Activated CD4-positive, alpha-beta T cell treated with anti-CD3 and anti-CD28 coated beads, Interleukin-2, amount 50 U/mL, for 16 hours (primary cell): ENCODE results near the gene EFCC1.

Experiments
- DNase-seq: peaks from one replicate; pipeline ENCODE4 v3.0.0-alpha.2; 2020

Gene EFCC1

GRCh38 chr3:129033633-129034321, 32.7 kb downstream of the EFCC1 start:
- no peak for DNase-seq

GRCh38 chr3:129034642-129035041, 33.5 kb downstream of the EFCC1 start:
- no peak for DNase-seq

- DNase-seq = no peak
These were observed 34.5 kb downstream of the EFCC1 start for GRCh38 chr3:129035360-129036221.

- no peak for DNase-seq
These were observed 35.4 kb downstream of the EFCC1 start for GRCh38 chr3:129036222-129037092.

GRCh38 chr3:129037093-129037419, 36.0 kb downstream of the EFCC1 start:
- DNase-seq = no peak

- no peak for DNase-seq
These were observed 37.2 kb downstream of the EFCC1 start for GRCh38 chr3:129038121-129038855.

- no peak for DNase-seq
These were observed 38.4 kb downstream of the EFCC1 start for GRCh38 chr3:129039271-129040038.

- DNase-seq = no peak
These were observed 38.9 kb downstream of the EFCC1 start for GRCh38 chr3:129040039-129040336.

- DNase-seq = no peak
These were observed 39.6 kb downstream of the EFCC1 start for GRCh38 chr3:129040579-129041300.

GRCh38 chr3:129045675-129046036, 44.6 kb downstream of the EFCC1 start:
- DNase-seq = peak; percentile 21

- no peak for DNase-seq
These were observed 45.1 kb downstream of the EFCC1 start for GRCh38 chr3:129046037-129046731.

GRCh38 chr3:129046732-129047552, 45.8 kb downstream of the EFCC1 start:
- DNase-seq = no peak

GRCh38 chr3:129047553-129047839, 46.4 kb downstream of the EFCC1 start:
- no peak for DNase-seq

- no peak for DNase-seq
These were observed 49.6 kb downstream of the EFCC1 start for GRCh38 chr3:129050556-129051295.

GRCh38 chr3:129051871-129052340, 50.8 kb downstream of the EFCC1 start:
- DNase-seq = no peak

GRCh38 chr3:129052675-129053074, 51.6 kb downstream of the EFCC1 start:
- no peak for DNase-seq

- no peak for DNase-seq
These were observed 53.6 kb downstream of the EFCC1 start for GRCh38 chr3:129054605-129055104.

- DNase-seq = no peak
These were observed 55.5 kb downstream of the EFCC1 start for GRCh38 chr3:129056451-129057173.
